SKM-1 treated with dmso at 0.1 percent for 144 hours (cell line): ENCODE data around the gene MARCHF9.
A peak's percentile ranks its signal among the peaks of the same experiment; 100 is the strongest.

Experiments
- DNase-seq: peaks from one replicate; lab custom pipeline; 2025; ENCODE audit not compliant: unreplicated experiment; lab: John Stamatoyannopoulos, UW

The MARCHF9 gene

GRCh38 chr12:57753756-57754337 lies 1.1 kb upstream of the MARCHF9 start:
- no peak for DNase-seq

GRCh38 chr12:57755194-57755453 lies 221 bp downstream of the MARCHF9 start:
- no peak for DNase-seq

- no peak for DNase-seq
Measured at GRCh38 chr12:57755454-57756372, 810 bp downstream of the MARCHF9 start.

- DNase-seq = no peak
Measured at GRCh38 chr12:57756406-57757341, 1.8 kb downstream of the MARCHF9 start.

GRCh38 chr12:57757771-57758170 lies 2.9 kb downstream of the MARCHF9 start:
- no peak for DNase-seq

GRCh38 chr12:57758552-57759359 lies 3.9 kb downstream of the MARCHF9 start:
- no peak for DNase-seq

- DNase-seq = no peak
Measured at GRCh38 chr12:57759360-57759980, 4.6 kb downstream of the MARCHF9 start.

GRCh38 chr12:57760347-57760982 lies 5.6 kb downstream of the MARCHF9 start:
- no peak for DNase-seq

GRCh38 chr12:57761391-57761998 lies 6.6 kb downstream of the MARCHF9 start:
- no peak for DNase-seq

GRCh38 chr12:57762463-57762862 lies 7.6 kb downstream of the MARCHF9 start:
- no peak for DNase-seq

- DNase-seq = no peak
Measured at GRCh38 chr12:57763881-57764661, 9.2 kb downstream of the MARCHF9 start.

GRCh38 chr12:57764662-57765002 lies 9.7 kb downstream of the MARCHF9 start:
- no peak for DNase-seq

GRCh38 chr12:57765003-57765697 lies 10.2 kb downstream of the MARCHF9 start:
- peak; percentile 26 for DNase-seq

GRCh38 chr12:57765698-57766463 lies 11.0 kb downstream of the MARCHF9 start:
- no peak for DNase-seq

- DNase-seq = no peak
Measured at GRCh38 chr12:57766464-57767304, 11.8 kb downstream of the MARCHF9 start, which contains the start of gene CYP27B1. Gene CYP27B1, minus strand, starts transcription at chr12:57767078. Its CDS starts 37 bp downstream, at chr12:57767041.

GRCh38 chr12:57767305-57767698 lies 12.4 kb downstream of the MARCHF9 start:
- DNase-seq = no peak
